ENCODE measurements around the gene ZNF232.

DNA sequence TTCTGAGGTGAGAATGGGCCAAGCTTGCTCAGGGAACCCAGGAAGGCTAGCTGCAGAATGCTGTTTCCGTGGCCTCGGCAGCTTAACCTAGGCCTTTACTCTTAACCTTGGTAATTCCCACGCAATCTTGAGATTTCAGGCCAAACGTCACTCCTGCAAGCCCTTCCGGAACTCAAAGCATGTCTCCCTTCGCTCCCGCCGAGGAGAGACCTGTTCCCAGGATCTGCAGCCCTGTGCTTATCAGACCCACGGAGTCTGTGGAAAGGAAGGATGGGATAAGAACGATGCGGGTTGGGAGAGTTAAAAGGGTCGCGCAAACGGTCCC, 33.9 kb downstream of the ZNF232 start:
- TF ChIP-seq, protein P1, sequence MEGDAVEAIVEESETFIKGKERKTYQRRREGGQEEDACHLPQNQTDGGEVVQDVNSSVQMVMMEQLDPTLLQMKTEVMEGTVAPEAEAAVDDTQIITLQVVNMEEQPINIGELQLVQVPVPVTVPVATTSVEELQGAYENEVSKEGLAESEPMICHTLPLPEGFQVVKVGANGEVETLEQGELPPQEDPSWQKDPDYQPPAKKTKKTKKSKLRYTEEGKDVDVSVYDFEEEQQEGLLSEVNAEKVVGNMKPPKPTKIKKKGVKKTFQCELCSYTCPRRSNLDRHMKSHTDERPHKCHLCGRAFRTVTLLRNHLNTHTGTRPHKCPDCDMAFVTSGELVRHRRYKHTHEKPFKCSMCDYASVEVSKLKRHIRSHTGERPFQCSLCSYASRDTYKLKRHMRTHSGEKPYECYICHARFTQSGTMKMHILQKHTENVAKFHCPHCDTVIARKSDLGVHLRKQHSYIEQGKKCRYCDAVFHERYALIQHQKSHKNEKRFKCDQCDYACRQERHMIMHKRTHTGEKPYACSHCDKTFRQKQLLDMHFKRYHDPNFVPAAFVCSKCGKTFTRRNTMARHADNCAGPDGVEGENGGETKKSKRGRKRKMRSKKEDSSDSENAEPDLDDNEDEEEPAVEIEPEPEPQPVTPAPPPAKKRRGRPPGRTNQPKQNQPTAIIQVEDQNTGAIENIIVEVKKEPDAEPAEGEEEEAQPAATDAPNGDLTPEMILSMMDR (IDR thresholded peaks at IDR 0.05): no peak
- TF ChIP-seq POLR2A (IDR thresholded peaks at IDR 0.05): no peak
